GM21515 (cell line): Measurements from ENCODE around the gene SPTBN1.

Source experiments
- ATAC-seq: cut with Tn5 transposase; IDR thresholded peaks from one replicate; pipeline ENCODE4 v1.9.1; 2021; ENCODE audit not compliant: unreplicated experiment

SPTBN1 gene

DNA sequence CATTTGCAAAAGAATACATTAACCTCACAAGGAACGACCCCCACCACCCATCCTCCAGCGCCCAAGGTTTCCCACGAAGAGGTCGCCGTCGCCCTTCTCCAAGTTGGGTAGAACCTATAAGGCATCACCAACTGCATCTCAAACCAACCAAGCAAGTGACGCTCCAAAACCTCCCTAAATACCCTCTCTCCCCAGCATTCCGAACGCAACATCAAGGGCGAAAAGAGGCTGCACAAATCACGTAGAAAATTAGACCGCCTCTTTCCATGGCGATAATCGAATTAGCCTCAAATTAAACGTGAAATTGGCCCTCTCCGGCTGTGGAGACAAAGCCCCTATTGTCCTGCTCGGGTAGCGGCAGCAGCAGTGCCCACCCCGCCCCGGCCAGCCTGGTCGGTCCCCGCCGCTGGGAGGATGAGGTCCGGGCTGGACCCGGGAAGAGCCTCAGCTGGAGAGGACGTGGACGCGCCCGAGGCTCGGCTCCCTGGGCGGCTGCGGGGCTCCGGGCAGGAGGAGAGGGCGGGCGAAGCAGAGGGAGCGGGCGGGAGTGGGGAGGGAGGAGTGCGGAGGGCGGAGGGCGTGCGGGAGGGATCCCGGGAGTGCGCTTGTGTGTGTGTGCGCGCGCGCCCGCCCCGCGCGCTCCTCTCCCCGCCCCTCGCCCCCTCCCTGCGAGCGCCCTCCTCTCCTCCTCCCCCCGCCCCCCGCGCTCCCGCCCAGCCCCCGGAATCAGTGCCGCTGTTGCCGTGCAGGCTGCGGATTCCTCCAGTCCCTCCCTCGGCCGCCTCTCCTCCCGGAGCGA, at the start of gene SPTBN1:
TSS of gene SPTBN1 (plus strand) at position 765 of the 799 bp plus-strand sequence. CDS start 70,092 bp downstream, outside the sequence.
- ATAC-seq: no peak

GRCh38 chr2:54407693-54408092, 48.4 kb upstream of the SPTBN1 start:
- no peak for ATAC-seq

DNA sequence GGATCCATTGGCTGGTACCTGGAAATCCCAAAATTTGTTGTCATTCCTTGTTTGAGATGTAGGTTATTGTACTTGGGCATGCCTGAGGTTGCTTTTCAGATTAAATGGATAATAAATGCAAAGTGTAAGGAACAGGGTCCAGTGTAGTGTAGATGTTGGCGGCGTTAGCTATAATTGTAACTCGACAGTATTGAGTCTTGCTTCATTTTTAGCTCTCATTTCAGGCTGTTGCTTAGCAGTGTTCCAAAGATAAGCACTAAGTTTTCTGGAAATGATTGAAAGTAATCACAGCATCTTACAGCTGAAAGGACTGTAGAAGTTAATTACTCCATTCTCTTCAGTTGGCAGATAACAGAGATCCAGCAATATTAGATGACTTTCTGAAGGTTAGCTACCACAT, 47.8 kb upstream of the SPTBN1 start:
- ATAC-seq: no peak

GRCh38 chr2:54409752-54410151, 46.4 kb upstream of the SPTBN1 start:
- no peak for ATAC-seq

DNA sequence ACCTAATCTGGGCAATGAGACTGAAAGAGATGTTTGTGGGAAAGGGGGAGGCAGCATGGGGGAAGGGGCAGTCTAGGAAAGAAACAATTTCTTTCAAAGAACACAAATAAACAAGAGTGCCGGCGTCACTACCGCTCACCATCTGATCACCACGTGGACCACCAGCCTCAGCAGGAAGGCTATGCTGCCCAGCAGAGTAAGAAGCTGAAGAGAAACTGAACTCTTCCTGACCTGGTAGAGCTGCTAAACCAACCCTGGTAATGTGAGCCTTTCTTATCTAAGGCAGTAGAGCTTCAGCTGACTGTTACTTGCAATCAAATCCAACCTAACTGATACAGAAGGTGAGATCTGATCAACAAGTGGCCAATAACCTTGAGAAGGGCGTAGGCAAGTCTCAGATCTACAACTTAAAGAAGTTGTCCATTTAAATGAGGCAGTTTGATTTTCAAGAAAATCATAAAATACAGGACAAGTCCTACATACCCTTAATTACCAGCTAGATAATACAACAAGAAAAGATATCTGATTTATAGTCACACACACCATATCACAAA, 44.2 kb upstream of the SPTBN1 start:
- no peak for ATAC-seq

DNA sequence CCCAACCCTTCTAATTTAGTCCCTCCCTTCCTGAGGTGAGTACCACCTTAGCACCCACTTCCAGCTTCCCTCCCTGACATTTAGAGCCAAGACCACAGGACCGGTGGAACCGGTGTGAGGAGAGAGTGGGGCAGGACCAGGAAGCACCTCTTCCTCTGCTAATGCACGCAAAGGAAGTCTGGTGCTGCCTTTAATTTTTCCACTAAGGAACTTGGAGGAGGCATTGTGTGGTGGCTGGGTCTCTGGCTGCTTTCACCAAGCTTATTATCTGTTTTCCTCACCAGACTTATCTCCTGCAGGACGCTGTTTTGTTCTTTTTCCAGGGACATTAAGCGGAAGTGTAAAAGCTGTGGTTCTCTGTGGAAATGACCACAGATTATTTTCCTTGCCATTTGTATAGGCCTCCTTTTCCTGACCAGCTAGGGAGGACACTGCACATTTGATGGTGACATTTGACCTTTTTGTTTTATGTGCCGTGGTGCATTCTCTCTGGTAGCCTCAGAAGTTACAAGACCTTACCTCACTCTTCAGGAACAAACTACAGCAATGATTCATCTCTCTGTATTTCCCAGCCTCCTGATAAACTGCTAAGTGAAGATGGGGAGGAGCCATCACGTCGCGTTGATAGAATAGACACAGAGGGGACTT, 39.8 kb upstream of the SPTBN1 start:
- no peak for ATAC-seq

- no peak for ATAC-seq
Observed at GRCh38 chr2:54416938-54417337, 39.2 kb upstream of the SPTBN1 start.

GRCh38 chr2:54417577-54417976, 38.5 kb upstream of the SPTBN1 start:
- ATAC-seq: no peak

- ATAC-seq: no peak
Observed at GRCh38 chr2:54419388-54419787, 36.7 kb upstream of the SPTBN1 start.

DNA sequence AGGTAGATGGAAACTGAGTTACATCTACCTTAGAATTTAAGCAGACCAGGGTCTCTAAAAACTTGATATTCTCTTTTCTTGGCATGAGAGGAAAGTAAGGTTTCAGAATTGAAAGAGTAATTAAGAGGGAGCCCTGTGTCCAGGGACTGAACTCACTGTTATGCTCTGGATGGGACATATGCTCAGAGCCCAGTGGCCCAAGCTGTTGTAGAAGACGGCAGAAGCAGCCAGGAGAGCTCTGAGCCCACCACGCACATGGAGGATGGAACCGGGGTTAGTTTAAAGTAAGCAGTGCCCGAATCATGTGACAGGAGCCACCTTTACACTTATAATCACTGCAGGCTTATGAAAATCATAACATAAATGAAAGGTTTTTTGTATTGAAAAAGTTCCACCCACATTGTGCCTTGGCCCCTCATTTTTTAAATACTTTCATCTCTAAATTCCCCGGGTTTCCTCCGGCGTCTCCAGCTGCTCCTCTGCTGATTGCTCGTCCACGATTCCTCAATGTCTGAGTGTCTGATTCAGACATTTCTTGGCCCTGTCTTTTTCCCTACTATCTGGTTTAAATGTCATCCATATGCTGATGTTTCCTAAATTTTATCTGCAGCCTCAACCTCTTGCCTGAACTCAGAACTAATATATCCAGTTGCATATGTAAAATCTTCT, 36.1 kb upstream of the SPTBN1 start:
- no peak for ATAC-seq

GRCh38 chr2:54420524-54421172, 35.5 kb upstream of the SPTBN1 start:
- no peak for ATAC-seq

DNA sequence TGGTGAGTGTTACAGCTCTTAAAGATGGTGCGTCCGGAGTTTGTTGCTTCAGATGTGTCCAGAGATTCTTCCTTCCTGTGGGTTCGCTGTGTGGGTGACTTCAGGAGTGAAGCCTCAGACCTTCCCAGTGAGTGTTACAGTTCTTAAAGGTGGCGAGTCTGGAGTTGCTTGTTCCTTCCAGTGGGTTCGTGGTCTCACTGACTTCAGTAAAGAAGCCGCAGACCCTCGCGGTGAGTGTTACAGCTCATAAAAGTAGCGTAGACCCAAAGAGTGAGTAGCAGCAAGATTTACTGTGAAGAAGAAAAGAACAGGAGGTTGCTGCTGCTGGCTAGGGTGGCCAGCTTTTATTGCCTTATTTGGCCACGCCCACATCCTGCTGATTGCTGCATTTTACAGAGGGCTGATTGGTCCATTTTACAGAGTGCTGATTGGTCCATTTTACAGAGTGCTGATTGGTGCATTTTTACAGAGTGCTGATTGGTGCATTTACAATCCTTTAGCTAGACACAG, 34.0 kb upstream of the SPTBN1 start:
- ATAC-seq: no peak

- no peak for ATAC-seq
Observed at GRCh38 chr2:54423213-54423612, 32.9 kb upstream of the SPTBN1 start.

GRCh38 chr2:54424555-54425163, 31.5 kb upstream of the SPTBN1 start:
- ATAC-seq: no peak

DNA sequence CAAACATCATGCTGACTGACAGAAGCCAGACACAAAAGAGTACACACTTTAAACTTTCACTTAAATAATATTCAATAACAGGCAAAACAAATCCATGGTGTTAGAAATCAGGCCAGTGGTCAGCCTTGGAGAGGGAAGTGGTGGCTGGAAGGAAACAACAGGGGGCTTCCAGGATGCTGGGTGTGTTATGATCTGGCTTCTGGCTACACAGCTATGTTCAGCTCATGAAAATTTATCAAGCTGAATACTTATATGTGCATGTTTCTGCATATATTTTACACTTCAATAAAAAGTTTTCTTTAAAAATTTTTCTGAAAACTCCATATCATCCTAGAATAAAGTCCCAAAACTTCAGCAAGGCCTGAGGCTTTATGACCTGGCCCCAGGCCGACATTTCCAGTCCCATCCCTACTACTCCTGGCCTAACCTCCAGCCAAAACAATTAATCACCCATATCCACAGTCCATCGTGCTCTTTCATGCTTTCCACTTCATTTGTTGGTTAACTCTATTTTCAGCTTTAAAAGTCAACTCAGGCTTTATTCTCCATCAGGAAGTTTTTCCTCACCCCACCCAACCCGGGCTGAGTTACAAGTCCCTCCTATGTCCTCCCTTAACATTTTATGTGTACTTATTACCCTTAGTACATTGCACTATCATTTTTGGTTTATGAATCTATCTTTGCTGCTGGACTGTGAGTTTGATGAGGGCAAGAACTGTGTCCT, 27.9 kb upstream of the SPTBN1 start:
- no peak for ATAC-seq

DNA sequence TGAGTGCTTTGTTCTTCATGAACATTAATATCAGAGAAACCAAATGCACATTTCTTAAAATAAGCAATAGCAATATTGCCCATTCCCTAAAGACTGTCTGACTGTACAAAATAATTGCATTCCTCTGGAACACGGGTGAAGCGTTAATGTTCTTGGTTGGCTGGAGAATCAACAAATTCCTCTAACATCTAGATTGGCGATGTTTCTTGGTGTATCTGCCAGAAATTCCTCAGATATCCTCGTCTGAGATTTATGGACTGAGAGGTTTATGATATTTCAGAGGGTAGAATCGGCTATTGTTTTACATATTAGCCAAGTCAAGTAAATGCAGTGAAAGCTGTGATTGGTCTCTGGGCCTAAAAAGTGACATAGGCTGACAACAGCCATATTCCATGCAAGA, 27.1 kb upstream of the SPTBN1 start:
- ATAC-seq: no peak

- ATAC-seq: no peak
Observed at GRCh38 chr2:54429811-54430551, 26.1 kb upstream of the SPTBN1 start.

DNA sequence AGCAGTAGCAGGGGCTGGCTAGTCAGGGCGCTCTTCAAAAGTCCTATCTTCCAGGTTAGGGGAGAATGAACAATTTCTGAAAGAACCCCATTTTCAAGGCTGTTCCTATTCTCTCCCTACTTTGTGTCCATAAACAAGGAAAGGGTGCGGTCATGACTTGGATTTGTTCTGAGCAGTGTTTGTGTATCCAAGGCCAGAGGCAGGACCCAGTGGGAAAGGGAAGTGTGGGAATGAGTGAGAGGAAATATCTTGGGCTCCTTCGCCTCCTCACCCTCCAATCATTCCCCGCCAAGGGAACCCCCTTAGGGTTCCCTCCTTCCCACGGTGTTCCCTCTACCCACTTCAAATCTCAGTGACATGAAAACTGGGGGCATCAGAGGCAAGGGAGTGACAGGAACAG, 25.5 kb upstream of the SPTBN1 start:
- no peak for ATAC-seq
